Measurements from ENCODE around the gene DMC1.
"Not testable (repeated sequence)": the region's sequence is repeated elsewhere in the genome, so short reads cannot be mapped to it uniquely, and the experiment has no call there.

DMC1 gene

DNA sequence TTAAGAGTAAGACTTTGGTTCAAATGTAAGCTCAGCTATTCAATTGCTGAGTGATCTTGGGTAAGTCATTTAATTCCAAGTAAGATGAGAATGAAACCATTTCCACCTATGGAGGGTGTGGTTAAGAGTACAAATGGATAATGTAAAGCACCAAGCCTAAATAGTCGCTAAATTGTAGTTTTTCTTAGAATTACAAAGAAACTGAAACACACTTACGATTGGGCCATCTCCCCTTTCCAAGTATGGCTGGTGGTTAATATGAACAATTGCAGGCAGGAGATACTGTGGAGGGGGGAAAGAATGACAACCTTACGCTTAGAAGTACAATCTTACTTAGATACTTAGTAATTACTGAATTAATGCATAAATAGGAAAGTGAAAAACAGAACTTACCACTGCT is 72.1 kb downstream of the DMC1 start:
- DNase-seq: no peak

DNA sequence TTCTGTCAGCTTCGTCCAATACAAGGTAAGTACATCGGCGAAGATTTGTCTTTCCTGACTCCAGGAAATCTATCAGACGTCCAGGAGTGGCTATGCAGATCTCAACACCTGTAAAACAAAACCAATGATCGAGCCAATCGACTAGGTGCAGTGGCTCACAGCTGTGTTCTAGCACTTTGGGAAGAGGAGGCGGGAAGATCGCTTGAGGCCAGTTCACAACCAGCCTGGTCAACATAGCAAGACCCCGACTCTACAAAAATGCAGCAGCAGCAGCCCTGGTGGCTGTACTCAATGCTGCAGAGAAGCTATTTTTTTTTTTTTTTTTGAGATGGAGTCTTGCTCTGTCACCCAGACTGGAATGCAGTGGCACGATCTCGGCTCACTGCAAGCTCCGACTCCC is 75.0 kb downstream of the DMC1 start:
- DNase-seq: no peak

DNA sequence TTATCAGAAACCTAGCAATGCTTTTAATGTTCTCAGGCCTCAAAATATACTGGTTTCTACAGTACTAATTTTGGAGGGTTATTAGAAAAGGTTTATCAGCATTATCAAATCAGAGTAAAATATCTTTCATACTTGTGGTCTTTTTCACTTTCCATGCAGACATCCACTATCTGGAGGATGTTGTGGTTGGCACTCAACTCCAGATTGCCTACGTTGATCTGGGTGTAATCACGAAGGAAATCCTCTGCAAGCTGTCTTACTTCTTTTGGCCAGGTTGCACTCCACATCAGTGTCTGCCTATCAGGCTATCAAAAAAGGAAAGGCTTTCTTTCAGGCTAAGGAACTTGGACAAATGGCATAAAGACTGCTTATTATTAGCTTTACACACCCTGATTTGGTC is 75.5 kb downstream of the DMC1 start:
- DNase-seq: no peak

DNA sequence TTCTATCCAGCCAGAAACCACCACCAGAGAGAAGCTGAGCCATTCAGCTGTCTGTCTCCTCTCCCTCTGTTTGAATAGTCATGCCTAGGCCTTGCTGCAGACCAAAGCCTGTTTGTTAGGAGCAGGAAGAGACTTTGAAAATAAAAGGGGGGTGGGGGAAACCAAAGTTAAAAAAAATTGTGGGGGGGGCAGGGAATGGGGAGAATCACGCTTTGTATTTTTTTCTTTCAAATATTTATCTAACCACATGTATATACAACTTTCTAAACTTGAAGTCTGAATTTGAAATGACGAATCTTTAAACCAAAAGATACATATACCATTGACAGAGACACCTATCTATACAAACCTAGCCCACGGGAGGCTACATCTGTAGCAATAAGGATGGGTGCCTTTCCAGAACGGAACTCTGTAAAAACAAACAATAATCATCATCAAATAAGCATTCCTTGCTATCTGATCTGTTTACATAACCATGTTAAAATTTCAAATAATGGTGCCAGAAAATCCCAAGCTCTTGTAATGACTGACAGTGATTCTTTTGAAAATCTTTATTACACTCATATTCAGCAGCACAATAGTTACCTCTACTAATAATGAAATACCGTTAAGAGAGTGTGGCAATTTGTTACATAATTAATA is 78.2 kb downstream of the DMC1 start:
- no peak for DNase-seq

DNA sequence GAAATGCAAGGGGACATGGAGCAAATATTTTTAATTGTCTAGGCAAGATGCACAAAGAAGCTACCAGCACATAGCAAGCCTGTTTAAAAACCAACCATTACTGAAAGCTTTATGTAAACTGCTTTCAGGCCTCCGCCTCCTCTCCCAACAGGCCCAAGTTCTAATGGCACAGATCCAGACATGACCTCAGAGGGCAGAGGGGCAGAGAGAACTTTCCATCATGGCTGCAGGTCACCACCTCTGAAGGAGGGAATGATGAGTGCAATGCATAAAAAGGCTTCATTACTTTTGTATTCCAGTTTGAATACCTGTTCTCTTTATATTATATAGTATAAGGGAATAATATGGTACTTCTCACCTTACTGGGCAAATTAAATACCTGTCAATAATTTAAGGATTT is 79.1 kb downstream of the DMC1 start:
- no peak for DNase-seq

DNA sequence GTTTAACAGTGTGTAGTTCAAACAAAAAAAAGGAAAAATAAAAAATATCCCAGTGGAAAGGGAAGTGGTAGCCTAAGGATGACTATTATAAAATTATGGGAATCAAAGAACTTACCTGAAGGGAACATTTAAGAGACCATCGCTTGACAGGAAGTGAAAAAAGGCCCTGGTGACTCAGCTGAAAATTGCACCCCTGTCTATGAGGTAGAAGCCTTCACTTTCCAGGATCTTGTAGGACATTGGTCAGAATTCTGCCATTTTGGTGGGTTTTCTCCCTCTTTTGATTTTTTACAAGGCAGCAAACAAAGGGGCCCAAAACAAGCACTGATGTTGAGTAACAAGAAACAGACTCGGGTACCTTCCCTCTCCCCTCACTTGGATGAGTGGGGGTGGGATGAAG is 79.5 kb downstream of the DMC1 start:
- DNase-seq: no peak

DNA sequence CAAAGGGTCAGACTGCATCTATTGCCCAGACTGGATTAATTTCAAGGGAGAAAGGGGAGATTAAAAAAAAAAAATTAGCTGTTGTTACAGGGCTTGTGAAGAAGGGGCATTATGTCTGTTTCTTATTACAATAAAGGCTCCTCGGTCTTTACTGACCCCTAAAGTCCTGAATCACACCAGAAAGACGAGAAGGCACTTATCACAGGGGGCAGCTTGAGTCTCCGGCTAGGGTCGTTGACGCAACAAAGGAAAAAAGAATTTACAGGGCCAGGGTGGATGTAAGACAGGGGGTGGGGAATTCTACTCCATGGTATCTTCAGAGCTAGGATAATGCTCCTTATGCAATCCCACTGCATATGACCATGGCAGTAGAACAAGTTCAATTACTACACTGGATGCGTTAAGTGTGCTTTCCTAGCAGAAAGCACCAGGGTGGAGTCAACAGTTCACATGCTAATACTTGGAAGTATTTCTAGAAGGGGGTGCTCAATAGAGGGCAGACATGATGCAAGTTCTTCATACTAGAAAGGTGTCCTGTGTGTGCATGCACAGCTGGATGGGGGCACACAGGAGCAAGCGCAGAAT is 80.3 kb downstream of the DMC1 start:
- DNase-seq: no peak

DNA sequence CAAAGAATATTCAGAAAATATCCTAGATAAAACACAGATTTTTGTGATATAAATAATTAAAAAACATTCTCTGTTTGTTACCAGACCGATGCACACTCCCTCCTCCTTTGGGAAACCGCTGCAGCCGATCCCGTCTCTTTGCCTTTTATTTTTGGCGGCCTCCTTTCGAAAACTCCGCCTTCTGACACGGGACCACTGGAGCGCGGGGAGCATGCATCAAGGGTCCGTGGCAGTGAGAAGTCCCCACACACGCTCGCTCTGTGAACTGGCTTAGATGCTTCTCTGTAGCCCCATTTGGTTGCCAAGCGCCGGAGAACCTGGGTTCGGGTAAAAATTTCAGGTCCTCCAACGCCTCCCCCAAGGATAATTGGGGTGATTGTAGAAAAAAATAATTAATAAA is 80.8 kb downstream of the DMC1 start:
- no peak for DNase-seq

DNA sequence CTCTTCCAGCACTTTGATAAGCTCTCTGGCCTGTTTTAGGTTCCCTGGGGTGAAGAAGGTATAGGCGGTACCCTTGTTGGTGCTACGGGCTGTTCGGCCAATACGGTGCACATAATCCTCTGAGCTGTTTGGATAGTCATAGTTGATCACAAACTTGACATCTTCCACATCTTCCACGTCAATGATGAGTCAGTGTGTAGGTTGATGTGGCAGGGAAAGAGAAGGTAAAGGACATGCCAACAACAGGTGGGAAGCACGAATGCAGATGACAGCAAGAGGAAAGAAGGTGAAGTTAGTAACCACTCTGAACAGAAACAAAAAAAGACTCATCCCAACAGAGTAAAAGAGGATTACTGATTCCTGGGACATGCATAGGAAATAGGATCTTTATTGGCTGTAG is 82.0 kb downstream of the DMC1 start:
- no peak for DNase-seq

DNA sequence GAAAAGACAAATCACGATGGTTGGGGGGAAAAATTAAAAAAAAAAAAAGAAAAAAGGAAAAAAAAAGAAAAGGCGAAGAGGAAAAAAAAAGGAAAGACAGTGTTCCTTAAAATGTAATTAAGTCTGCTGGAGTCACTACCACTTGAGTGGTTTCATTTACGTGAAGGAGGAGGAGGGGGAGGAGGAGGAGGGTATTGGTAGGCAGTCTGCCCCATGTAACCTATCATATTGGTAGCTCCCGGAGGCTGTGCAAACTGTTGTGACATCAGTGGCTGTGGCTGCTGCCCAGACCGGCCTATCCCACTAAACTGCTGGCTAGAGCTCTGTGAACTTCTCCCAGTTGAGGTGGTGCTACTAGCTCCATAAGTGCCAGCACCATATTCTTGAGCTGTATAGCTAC is 84.2 kb downstream of the DMC1 start:
- no peak for DNase-seq

DNA sequence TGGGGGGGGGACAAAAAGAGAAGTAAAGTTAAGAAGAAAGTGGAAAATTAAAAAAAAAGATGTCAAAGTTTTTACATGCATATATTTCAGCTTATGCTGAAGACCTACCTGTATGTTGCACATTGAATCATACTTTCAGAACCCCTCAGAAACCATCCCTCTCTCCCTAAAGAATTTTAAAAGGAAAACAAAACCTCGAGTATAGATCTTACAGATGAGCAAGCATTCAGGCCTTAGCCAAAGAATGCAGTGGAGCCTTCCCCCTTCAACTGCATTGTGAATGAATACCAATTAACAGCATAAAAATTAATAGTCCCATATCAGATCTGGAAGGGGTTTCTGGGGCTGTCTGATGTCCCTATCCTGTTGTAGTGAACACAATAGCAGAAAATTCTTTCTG is 85.7 kb downstream of the DMC1 start:
- no peak for DNase-seq

DNA sequence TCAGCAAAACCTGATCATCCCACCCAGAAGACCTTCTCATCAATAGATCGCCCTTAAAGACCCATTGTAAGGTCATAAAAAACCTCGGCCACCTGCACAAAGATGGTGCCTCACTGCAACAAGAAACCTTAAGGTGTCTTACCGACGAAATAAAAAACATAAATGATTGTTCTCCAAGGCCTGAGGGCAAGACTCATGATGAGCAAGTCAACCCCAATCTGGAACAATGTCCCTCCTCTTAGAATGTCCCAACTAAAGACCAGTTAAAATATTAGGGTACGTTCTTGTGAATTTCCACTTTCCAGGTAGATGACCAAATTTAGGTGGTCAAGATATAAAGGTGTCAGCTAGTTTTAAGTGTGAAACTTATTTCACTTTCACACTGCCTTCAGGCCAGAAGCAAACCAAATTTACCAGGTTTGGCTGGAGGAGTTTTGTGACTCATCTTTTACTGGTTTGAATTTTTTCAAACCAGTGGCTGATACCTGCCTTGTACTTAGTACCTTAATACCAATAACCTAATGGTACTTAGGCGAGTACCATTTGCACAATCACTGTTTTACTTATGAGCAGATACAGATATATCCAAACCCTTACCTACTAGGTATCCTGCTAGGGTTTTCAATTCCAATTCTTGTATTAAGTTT is 87.2 kb downstream of the DMC1 start:
- DNase-seq: no peak

DNA sequence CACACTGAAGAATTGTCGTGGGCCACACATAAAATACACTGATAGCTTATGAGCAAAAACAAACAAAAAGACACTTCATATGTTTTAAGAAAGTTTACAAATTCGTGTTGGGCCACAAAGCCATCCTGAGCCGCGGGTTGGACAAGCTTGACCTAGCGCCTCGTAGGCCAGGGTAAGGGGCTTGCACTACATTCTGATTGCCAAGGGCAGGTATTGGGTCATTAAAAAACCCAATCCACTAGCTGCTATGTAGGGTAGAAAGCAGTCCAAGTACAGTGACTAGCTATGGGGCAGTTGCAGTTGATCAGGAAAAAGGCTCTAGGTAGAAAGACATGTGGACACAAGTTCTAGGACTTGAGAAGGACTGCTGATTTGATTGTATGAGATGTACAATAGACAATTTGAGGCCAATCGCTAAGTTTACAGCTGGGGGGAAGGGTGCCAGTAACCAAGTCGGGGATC is 88.1 kb downstream of the DMC1 start:
- DNase-seq: no peak

DNA sequence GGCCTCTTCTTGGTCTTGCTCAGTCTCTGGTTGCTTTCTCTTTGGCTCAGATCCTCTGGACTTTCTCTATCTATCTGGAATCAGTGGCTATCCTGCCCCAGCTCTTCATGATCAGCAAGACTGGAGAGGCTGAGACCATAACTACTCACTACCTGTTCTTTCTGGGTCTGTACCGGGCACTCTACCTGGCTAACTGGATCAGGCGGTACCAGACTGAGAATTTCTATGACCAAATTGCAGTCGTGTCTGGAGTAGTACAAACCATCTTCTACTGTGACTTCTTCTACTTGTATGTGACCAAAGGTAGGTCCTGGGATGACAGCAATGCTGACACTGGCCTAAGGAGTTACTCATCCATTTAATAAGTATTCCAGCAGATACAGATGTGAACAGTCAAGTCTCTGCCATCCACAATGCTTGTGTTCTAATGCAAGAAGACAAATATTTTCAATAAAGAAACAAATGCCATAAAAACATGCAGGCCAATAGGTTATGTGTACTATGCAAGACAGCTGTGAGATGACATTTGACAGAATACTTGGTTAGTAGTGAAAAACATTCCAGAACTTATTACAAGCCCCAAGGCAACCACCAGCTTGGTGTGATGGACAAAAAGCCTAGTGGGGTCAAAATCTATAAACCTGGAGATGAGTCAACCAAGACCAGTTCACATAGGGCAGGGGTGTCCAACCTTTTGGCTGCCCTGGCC is 88.7 kb downstream of the DMC1 start:
- DNase-seq: no peak

DNA sequence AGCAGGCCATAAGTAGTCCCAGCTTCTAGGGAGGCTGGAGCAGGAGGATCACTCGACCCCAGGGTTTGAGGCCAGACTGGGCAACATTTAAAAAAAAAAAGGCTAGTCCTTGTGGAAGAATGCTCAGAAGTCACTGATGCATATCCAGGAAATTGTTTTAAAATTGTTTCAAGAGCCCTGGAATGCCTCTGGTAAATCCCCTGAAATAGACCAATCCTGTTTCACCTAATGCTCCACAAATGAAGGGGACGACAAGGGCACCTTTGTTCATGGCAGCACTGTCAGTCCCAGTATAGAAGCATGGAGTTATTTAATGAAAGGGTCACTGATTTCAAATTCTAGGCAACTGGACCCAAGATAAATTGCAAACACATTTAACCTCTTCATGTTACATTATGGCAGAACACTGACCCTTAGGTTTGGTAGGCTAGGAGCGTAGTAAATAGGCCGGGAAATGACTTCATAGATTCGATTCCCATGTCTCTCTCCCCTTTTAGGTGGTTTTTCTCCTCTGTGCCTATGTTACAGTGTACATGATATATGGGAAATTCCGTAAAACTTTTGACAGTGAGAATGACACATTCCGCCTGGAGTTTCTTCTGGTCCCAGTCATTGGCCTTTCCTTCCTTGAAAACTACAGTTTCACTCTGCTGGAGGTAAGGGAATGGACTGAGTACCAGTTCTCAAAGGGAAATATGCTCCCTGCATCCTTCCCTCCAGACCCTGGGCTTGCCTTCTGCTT is 90.7 kb downstream of the DMC1 start:
- DNase-seq: no peak

DNA sequence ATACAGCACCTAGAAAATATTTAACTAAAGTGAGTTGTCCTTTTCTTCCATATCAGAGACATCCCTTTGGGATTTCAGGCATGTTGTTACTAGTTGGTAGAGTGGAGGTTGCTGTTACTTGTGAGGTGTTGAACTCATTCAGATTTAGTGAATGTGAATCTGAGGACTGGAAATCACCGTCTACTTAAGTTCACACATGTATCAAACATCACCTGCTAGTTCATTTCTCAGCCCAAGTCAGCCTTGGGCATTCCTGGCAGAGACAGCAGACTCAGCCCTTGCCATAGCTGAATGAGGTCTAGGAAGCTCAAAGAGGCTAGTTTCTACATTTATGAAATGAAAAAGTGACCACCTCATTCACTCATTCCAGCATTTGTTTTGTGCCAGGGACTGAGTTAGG is 92.4 kb downstream of the DMC1 start:
- no peak for DNase-seq

DNA sequence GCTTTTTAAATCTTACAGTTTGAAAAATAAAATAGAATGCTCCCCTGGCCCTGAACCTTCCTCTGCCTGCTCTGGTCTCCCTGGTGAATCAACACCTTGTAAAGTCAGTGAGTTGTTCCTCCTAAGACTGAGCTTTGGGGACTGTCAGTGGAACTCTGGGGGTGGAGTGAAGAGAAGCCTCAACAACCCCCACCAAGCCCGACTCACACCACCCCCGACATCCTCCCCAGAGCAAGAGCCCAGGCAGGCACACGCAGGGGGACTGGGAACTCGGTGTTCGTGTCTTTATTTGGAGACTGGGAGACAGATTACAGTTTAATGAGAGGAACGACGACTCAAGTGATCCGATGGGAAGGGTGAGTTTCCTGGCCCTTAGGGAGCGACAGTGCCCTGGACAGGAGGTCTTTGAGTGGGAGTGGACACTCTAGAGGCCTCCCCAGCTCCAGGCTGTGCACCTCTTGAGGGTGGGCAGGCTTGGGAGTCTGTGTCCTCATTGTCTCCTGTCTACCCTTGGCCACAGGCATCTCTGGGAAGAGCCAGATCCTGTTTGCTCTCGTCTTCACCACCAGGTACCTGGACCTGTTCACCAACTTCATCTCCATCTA is 95.9 kb downstream of the DMC1 start:
- DNase-seq: no peak

DNA sequence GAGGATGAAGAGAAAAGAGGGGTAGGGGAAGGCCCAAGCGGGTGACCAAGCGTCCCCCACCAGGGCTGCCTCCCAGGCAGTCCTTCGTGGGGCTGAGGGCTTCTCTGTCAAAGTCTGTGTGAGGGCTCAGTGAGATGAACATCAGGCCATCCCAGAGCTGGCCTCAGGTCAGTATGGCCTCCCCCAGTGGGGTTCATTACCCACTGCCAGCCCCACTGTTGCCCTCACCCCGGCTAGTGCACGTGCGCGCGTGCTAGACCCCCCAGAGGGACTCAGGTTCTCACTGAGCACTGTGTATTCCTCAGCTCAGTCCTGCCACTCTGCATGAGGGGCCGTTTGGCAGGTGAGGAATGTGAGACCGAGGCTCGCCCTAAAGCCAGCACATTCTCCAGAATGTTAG is 98.7 kb downstream of the DMC1 start:
- DNase-seq: no peak

DNA sequence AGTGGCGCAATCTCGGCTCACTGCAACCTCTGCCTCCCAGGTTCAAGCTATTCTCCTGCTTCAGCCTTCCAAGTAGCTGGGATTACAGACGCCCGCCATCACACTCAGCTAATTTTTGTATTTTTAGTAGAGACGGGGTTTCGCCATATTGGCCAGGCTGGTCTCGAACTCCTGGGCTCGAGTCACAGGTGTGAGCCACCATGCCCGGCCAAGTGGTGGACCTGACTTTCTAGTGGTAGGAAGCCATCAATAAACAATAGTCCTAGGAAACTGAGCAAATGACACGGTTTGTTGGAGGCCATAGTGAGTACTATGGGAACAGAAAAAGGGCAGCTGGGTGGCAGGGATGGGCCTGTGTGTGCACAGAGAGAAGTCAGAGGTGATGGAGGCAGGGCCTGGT is 99.8 kb downstream of the DMC1 start:
- not testable (repeated sequence) for DNase-seq

DNA sequence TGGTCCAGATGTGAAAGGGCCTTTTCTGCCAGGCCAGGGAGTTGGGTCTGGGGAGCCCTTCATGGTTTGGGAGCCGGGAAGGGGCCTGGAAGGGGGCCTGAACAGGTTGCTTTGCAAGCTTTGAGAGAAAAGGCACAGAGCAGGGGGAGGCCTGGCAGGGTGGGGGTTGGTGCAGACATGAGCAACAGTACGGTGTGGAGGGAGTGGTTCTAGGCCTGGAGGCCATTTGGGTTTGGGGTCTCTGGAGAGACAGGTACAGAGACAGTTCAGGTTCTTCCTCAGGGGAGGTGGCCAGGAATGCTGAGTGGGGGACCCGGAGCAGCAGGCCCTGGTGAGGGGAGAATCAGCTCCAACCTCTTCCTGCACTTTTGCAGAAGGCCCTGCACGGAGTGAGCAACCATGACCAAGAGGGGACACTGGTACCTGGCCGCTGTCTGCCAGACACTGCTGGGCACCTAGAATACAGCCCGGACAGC is 100.6 kb downstream of the DMC1 start:
- no peak for DNase-seq

All from GF-D8 (cell line).